H9 (cell line): Measurements from ENCODE around the gene ARNT2. TPM values are rescaled to one million over a fixed set of nuclear protein-coding genes. Genes with fewer than 3 reads are reported as not detected.

Source experiments
- DNase-seq: peaks from one replicate; pipeline ENCODE4 v3.0.0-alpha.2; 2017
- H2AFZ ChIP-seq: one replicate; pipeline ENCODE4 v1.6.1; 2013; ENCODE audit warnings: mild to moderate bottlenecking, low read length, control low read depth, moderate library complexity
- H2AK5ac ChIP-seq: 2 replicates; pipeline ENCODE4 v1.6.1; 2013; ENCODE audit warnings: low read length, control low read depth, mixed read lengths; ENCODE audit not compliant: insufficient read length
- H2BK120ac ChIP-seq: one replicate; pipeline ENCODE4 v1.6.1; 2013; ENCODE audit warnings: low read depth, mild to moderate bottlenecking, low read length, control low read depth, inconsistent platforms; ENCODE audit not compliant: poor library complexity, severe bottlenecking
- H2BK12ac ChIP-seq: 2 replicates; pipeline ENCODE4 v1.6.1; 2013; ENCODE audit warnings: low read length, control low read depth, mixed read lengths, low read depth; ENCODE audit not compliant: insufficient read length
- H2BK15ac ChIP-seq: 2 replicates; pipeline ENCODE4 v1.6.1; 2013; ENCODE audit warnings: low read depth, low read length, control low read depth
- H2BK20ac ChIP-seq: one replicate; pipeline ENCODE4 v1.6.1; 2013; ENCODE audit warnings: low read depth, mild to moderate bottlenecking, low read length, control low read depth, inconsistent platforms; ENCODE audit not compliant: poor library complexity, severe bottlenecking
- H2BK5ac ChIP-seq: 2 replicates; pipeline ENCODE4 v1.6.1; 2013; ENCODE audit warnings: low read length, control low read depth, mixed read lengths; ENCODE audit not compliant: insufficient read length
- H3K14ac ChIP-seq: 2 replicates; pipeline ENCODE4 v1.6.1; 2013; ENCODE audit warnings: low read length, control low read depth; ENCODE audit not compliant: insufficient read depth
- H3K18ac ChIP-seq: 2 replicates; pipeline ENCODE4 v1.6.1; 2013; ENCODE audit warnings: low read depth, mild to moderate bottlenecking, mixed read lengths, low read length, control low read depth; ENCODE audit not compliant: insufficient read length
- H3K23ac ChIP-seq: 2 replicates; pipeline ENCODE4 v1.6.1; 2013; ENCODE audit warnings: low read length, control low read depth, mixed read lengths, low read depth; ENCODE audit not compliant: insufficient read length
- H3K23me2 ChIP-seq: 2 replicates; pipeline ENCODE4 v1.6.1; 2013; ENCODE audit warnings: low read depth, mild to moderate bottlenecking, mixed read lengths, low read length, control low read depth; ENCODE audit not compliant: insufficient read length, poor library complexity, severe bottlenecking
- H3K27ac ChIP-seq: 2 replicates; pipeline ENCODE4 v1.5.1; 2013; ENCODE audit warnings: low read length, control low read depth, mixed read lengths, low read depth; ENCODE audit not compliant: insufficient read length
- H3K27me3 ChIP-seq: 2 replicates; pipeline ENCODE4 v1.6.1; 2013; ENCODE audit warnings: low read length, control low read depth, inconsistent platforms; ENCODE audit not compliant: insufficient read depth
- H3K4ac ChIP-seq: 2 replicates; pipeline ENCODE4 v1.6.1; 2013; ENCODE audit warnings: low read depth, mild to moderate bottlenecking, control low read depth, inconsistent platforms, low read length, moderate library complexity
- H3K4me1 ChIP-seq: 2 replicates; pipeline ENCODE4 v1.6.1; 2013; ENCODE audit warnings: low read length, control low read depth, inconsistent platforms; ENCODE audit not compliant: insufficient read depth
- H3K4me2 ChIP-seq: 2 replicates; pipeline ENCODE4 v1.6.1; 2013; ENCODE audit warnings: low read length, control low read depth, mixed read lengths; ENCODE audit not compliant: insufficient read length, insufficient read depth
- H3K56ac ChIP-seq: 2 replicates; pipeline ENCODE4 v1.6.1; 2013; ENCODE audit warnings: low read depth, mild to moderate bottlenecking, mixed read lengths, low read length, control low read depth; ENCODE audit not compliant: insufficient read length
- H3K79me1 ChIP-seq: 2 replicates; pipeline ENCODE4 v1.6.1; 2013; ENCODE audit warnings: low read depth, mild to moderate bottlenecking, moderate library complexity, low read length, control low read depth, inconsistent platforms; ENCODE audit not compliant: insufficient read depth, poor library complexity, severe bottlenecking
- H3K79me2 ChIP-seq: 2 replicates; pipeline ENCODE4 v1.6.1; 2013; ENCODE audit warnings: low read length, control low read depth, inconsistent platforms; ENCODE audit not compliant: insufficient read depth
- H3K9ac ChIP-seq: 2 replicates; pipeline ENCODE4 v1.6.1; 2013; ENCODE audit warnings: low read length, control low read depth, mixed read lengths; ENCODE audit not compliant: insufficient read length; ENCODE audit errors: extremely low read depth
- H3K9me3 ChIP-seq: one replicate; pipeline ENCODE4 v1.6.1; 2013; ENCODE audit warnings: low read depth, low read length, inconsistent platforms; ENCODE audit not compliant: control insufficient read depth
- H3T11ph ChIP-seq: one replicate; pipeline ENCODE4 v1.6.1; 2013; ENCODE audit warnings: mild to moderate bottlenecking, low read length, control low read depth, inconsistent platforms
- H4K20me1 ChIP-seq: one replicate; pipeline ENCODE4 v1.6.1; 2013; ENCODE audit not compliant: control insufficient read depth, insufficient read length, insufficient read depth
- H4K5ac ChIP-seq: 2 replicates; pipeline ENCODE4 v1.6.1; 2013; ENCODE audit warnings: low read depth, mild to moderate bottlenecking, mixed read lengths, low read length, control low read depth; ENCODE audit not compliant: insufficient read length
- H4K8ac ChIP-seq: replicated peaks from 2 replicates; pipeline ENCODE4 v1.6.1; 2013; ENCODE audit warnings: low read length, control low read depth, mixed read lengths, low read depth; ENCODE audit not compliant: insufficient read length
- H4K91ac ChIP-seq: 2 replicates; pipeline ENCODE4 v1.6.1; 2013; ENCODE audit warnings: low read depth, mild to moderate bottlenecking, moderate library complexity, mixed read lengths, low read length, control low read depth; ENCODE audit not compliant: insufficient read length
- H3K27ac Mint-ChIP-seq, 3 experiments: 2 replicates in 2 of 3; 3 replicates in 1 of 3; pipeline ENCODE4 v1.8.0; 2020 to 2021; ENCODE audit warnings: mixed read lengths in 3 of 3, mild to moderate bottlenecking in 1 of 3, moderate library complexity in 1 of 3
- H3K27me3 Mint-ChIP-seq: 2 replicates; pipeline ENCODE4 v1.8.0; 2021; ENCODE audit warnings: low read depth, mild to moderate bottlenecking, moderate library complexity, mixed read lengths
- H3K36me3 Mint-ChIP-seq, 3 experiments: 2 replicates in 2 of 3; 3 replicates in 1 of 3; pipeline ENCODE4 v1.8.0; 2020 to 2021; ENCODE audit warnings: low read depth in 3 of 3, mixed read lengths in 3 of 3; ENCODE audit not compliant: insufficient read depth in 1 of 3
- H3K4me1 Mint-ChIP-seq, 2 experiments: 2 replicates each; pipeline ENCODE4 v1.8.0; 2020; ENCODE audit warnings: mixed read lengths in 2 of 2
- H3K4me3 Mint-ChIP-seq, 2 experiments: 2 replicates in 1 of 2; 3 replicates in 1 of 2; pipeline ENCODE4 v1.8.0; 2020 to 2021; ENCODE audit warnings: mild to moderate bottlenecking in 2 of 2, mixed read lengths in 2 of 2, moderate library complexity in 1 of 2
- H3K9me3 Mint-ChIP-seq, 2 experiments: 2 replicates in 1 of 2; 3 replicates in 1 of 2; pipeline ENCODE4 v1.8.0; 2020; ENCODE audit warnings: mild to moderate bottlenecking in 2 of 2, mixed read lengths in 2 of 2, moderate library complexity in 1 of 2
- WGBS: extraction: QIAGEN DNeasy Blood & Tissue Kit; methylation state at CpG from one replicate; pipeline ENCODE4 v1.1.7; 2013; ENCODE audit warnings: missing lambda C conversion rate, low lambda C conversion rate, mixed read lengths; ENCODE audit not compliant: insufficient read length; ENCODE audit errors: extremely low coverage; 5-methylcytosine and 5-hydroxymethylcytosine counted together
- total RNA-seq: library from RNA; stranded (reverse); gene quantifications from 2 replicates; pipeline ENCODE4 v1.2.1, GENCODE V29; 2021
- TF ChIP-seq, protein P1 (sequence below): fragments of 200-600 bp; sonication (generic); conservative IDR thresholded peaks from 3 replicates; pipeline ENCODE4 v1.8.0; 2021; ENCODE audit warnings: antibody characterized with exemption, mild to moderate bottlenecking

The ARNT2 gene
- total RNA-seq, 1 experiment from 2014 or later = 10.5 TPM

DNA sequence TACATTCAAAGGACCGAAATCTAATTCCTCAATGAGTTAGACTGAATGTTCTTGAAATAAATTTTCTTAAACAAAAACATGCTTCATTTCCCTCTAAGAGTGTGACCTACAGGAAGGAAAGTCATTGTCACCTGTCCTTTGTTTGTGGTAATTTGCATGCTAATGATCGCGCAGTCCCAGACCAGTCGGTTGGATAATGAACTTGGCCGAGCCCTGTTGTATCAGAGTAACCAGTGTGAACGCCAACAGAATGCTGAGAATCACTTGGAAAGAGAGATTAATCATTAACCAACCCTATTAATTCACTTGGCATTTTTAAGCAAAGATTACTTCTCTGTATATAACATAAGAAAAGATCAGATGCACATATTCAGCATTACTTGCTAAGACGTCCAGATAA is 8.1 kb upstream of the ARNT2 start:
- H3K18ac ChIP-seq = no peak overlapping the region
- Mint-ChIP-seq H3K27me3 (peaks cover 13% of the 10 kb centered on the region), H3K9me3 (no peaks in the 10 kb centered on the region), H3K36me3 (peaks cover 0 to 2% (median 0%) of the 10 kb centered on the region in 3 experiments; a peak in 1 of 7 replicates), H3K4me1 (peaks cover 17% of the 10 kb centered on the region in 2 experiments), H3K4me3 (no peak overlapping the region), H3K27ac (no peak overlapping the region)
- no peak overlapping the region for H3K14ac ChIP-seq
- no peaks in the 10 kb centered on the region for H3K23me2 ChIP-seq
- H2AK5ac ChIP-seq = no peak overlapping the region
- no peak for DNase-seq
- no peak overlapping the region for H4K8ac ChIP-seq
- H2AFZ ChIP-seq = no peak overlapping the region
- no peak overlapping the region for H2BK15ac ChIP-seq
- no peaks in the 10 kb centered on the region for H3K27me3 ChIP-seq
- H4K20me1 ChIP-seq = no peaks in the 10 kb centered on the region
- H3K56ac ChIP-seq = no peak overlapping the region
- no peak overlapping the region for H4K91ac ChIP-seq
- H3K23ac ChIP-seq = no peak overlapping the region
- no peak overlapping the region for H2BK120ac ChIP-seq
- H3K4me1 ChIP-seq = peaks cover 2% of the 10 kb centered on the region; the same call in 1 of the 2 replicates
- H4K5ac ChIP-seq = no peak overlapping the region
- H3K4ac ChIP-seq = no peak overlapping the region
- no peak overlapping the region for H3K27ac ChIP-seq
- H3K79me2 ChIP-seq = no peaks in the 10 kb centered on the region
- H3K79me1 ChIP-seq = no peaks in the 10 kb centered on the region
- WGBS = no CpG with 5 or more reads among the region's 7 CpGs
- H3T11ph ChIP-seq = no peak overlapping the region
- TF ChIP-seq, protein P1, sequence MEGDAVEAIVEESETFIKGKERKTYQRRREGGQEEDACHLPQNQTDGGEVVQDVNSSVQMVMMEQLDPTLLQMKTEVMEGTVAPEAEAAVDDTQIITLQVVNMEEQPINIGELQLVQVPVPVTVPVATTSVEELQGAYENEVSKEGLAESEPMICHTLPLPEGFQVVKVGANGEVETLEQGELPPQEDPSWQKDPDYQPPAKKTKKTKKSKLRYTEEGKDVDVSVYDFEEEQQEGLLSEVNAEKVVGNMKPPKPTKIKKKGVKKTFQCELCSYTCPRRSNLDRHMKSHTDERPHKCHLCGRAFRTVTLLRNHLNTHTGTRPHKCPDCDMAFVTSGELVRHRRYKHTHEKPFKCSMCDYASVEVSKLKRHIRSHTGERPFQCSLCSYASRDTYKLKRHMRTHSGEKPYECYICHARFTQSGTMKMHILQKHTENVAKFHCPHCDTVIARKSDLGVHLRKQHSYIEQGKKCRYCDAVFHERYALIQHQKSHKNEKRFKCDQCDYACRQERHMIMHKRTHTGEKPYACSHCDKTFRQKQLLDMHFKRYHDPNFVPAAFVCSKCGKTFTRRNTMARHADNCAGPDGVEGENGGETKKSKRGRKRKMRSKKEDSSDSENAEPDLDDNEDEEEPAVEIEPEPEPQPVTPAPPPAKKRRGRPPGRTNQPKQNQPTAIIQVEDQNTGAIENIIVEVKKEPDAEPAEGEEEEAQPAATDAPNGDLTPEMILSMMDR = no peak
- no peak overlapping the region for H2BK12ac ChIP-seq
- no peak overlapping the region for H3K4me2 ChIP-seq
- no peak overlapping the region for H2BK20ac ChIP-seq
- H3K9me3 ChIP-seq = no peaks in the 10 kb centered on the region
- H3K9ac ChIP-seq = no peak overlapping the region
- no peak overlapping the region for H2BK5ac ChIP-seq
